HepG2 (cell line): ENCODE results near the gene ZNF513. TPM values are rescaled to one million over a fixed set of nuclear protein-coding genes. Genes with fewer than 3 reads are reported as not detected.

ENCODE experiments used
- ARNT ChIP-seq: fragments of 450-650 bp; IDR thresholded peaks from 2 replicates; pipeline ENCODE4 v1.6.1; 2017
- CREB3 ChIP-seq: sonication (generic); formaldehyde crosslinking; IDR thresholded peaks from 2 replicates; pipeline ENCODE4 v1.5.0; 2020; ENCODE audit warnings: missing genetic modification reagents
- DR1 ChIP-seq: sonication (generic); formaldehyde crosslinking; IDR thresholded peaks from 2 replicates; pipeline ENCODE4 v1.8.0; 2021; ENCODE audit warnings: mild to moderate bottlenecking, missing genetic modification reagents, inconsistent platforms
- ERF ChIP-seq: IDR thresholded peaks from 2 replicates; pipeline ENCODE4 v1.6.1; 2018; ENCODE audit warnings: missing biosample characterization, missing genetic modification reagents
- FOXJ3 ChIP-seq: sonication (generic); formaldehyde crosslinking; IDR thresholded peaks from 2 replicates; pipeline ENCODE4 v1.4.0; 2020; ENCODE audit warnings: missing genetic modification reagents, mild to moderate bottlenecking, borderline replicate concordance
- HBP1 ChIP-seq: IDR thresholded peaks from 2 replicates; pipeline ENCODE4 v1.6.1; 2016; ENCODE audit warnings: low read depth, control low read depth
- JUN ChIP-seq: sonication (generic); formaldehyde crosslinking; IDR thresholded peaks from 2 replicates; pipeline ENCODE4 v1.4.0; 2020; ENCODE audit warnings: mild to moderate bottlenecking, missing genetic modification reagents
- MZF1 ChIP-seq: sonication (generic); formaldehyde crosslinking; IDR thresholded peaks from 2 replicates; pipeline ENCODE4 v1.8.1; 2023; ENCODE audit warnings: mild to moderate bottlenecking, missing genetic modification reagents, borderline replicate concordance
- NFYB ChIP-seq: sonication (generic); formaldehyde crosslinking; IDR thresholded peaks from 2 replicates; pipeline ENCODE4 v1.4.0; 2020; ENCODE audit warnings: missing genetic modification reagents
- RARG ChIP-seq: sonication (generic); formaldehyde crosslinking; IDR thresholded peaks from 2 replicates; pipeline ENCODE4 v1.4.0; 2020; ENCODE audit warnings: low read depth, mild to moderate bottlenecking, missing genetic modification reagents
- SAP130 ChIP-seq: IDR thresholded peaks from 2 replicates; pipeline ENCODE4 v1.6.1; 2016; ENCODE audit warnings: low read depth
- SMAD1 ChIP-seq: sonication (generic); formaldehyde crosslinking; IDR thresholded peaks from 2 replicates; pipeline ENCODE4 v1.4.0; 2020; ENCODE audit warnings: missing genetic modification reagents, low read depth, mild to moderate bottlenecking, borderline replicate concordance
- SOX6 ChIP-seq, 2 experiments: fragments of 450-650 bp in 1 of 2; sonication (generic) in 1 of 2; formaldehyde crosslinking in 1 of 2; IDR thresholded peaks; 2 replicates each; pipeline versions ENCODE4 v1.4.0 to v1.6.1; 2017 to 2020; ENCODE audit warnings: antibody characterized with exemption in 1 of 2, mild to moderate bottlenecking in 1 of 2, missing genetic modification reagents in 1 of 2
- TRIM22 ChIP-seq: fragments of 450-650 bp; IDR thresholded peaks from 2 replicates; pipeline ENCODE4 v1.6.1; 2017
- ZBTB39 ChIP-seq: sonication (generic); formaldehyde crosslinking; IDR thresholded peaks from 2 replicates; pipeline ENCODE4 v1.5.0; 2020; ENCODE audit warnings: missing genetic modification reagents
- ZBTB43 ChIP-seq: sonication (generic); formaldehyde crosslinking; conservative IDR thresholded peaks from 2 replicates; pipeline ENCODE4 v1.4.0; 2020; ENCODE audit warnings: missing genetic modification reagents
- ZNF274 ChIP-seq: sonication (generic); formaldehyde crosslinking; IDR thresholded peaks from 2 replicates; pipeline ENCODE4 v1.5.1; 2020; ENCODE audit warnings: mild to moderate bottlenecking, missing genetic modification reagents
- ZNF34 ChIP-seq: sonication (generic); formaldehyde crosslinking; IDR thresholded peaks from 2 replicates; pipeline ENCODE4 v1.4.0; 2020; ENCODE audit warnings: mild to moderate bottlenecking, missing genetic modification reagents, borderline replicate concordance
- ZSCAN25 ChIP-seq: sonication (generic); formaldehyde crosslinking; IDR thresholded peaks from 2 replicates; pipeline ENCODE4 v1.8.0; 2022; ENCODE audit warnings: mild to moderate bottlenecking, missing genetic modification reagents
- ZSCAN5A ChIP-seq: sonication (generic); formaldehyde crosslinking; IDR thresholded peaks from 2 replicates; pipeline ENCODE4 v1.8.0; 2022; ENCODE audit warnings: mild to moderate bottlenecking, missing genetic modification reagents, borderline replicate concordance
- polyA plus RNA-seq, 8 experiments: library from polyadenylated mRNA; depleted of rRNA in 3 of 8; stranded (reverse) in 7 of 8; unstranded in 1 of 8; fragments of >200 nt; fragmentation: Illumina TruSeq in 4 of 8; extraction: Trizol in 4 of 8; gene quantifications; 2 replicates each; pipeline versions ENCODE4 v1.2.1 to v1.2.3, GENCODE V29; 2011 to 2016; ENCODE audit warnings: low read depth in 4 of 8, missing spikeins in 1 of 8, mixed read lengths in 1 of 8; ENCODE audit not compliant: insufficient read depth in 1 of 8
- total RNA-seq, 5 experiments: library from RNA; depleted of rRNA; stranded (reverse); fragments of >200 nt; fragmentation: Illumina TruSeq; extraction: Trizol; gene quantifications; 2 replicates each; pipeline ENCODE4 v1.2.3, GENCODE V29; 2016; ENCODE audit warnings: low read depth in 1 of 5

ZNF513 gene
- total and polyA plus RNA-seq, 2 of the 13 experiments (the other 11 are each of a cell fraction or from before 2014, with no cell fraction given): 4.9 to 6.3 TPM

GRCh38 chr2:27409321-27410073 lies 29.0 kb upstream of the ZNF513 start, which contains the start of gene PPM1G (continued):
- peak; percentile 65; the same call in 1 of the 2 replicates for TF ChIP-seq JUN (CRISPR knock-in tag)
- TF ChIP-seq SOX6 (IDR thresholded peaks at IDR 0.05): no peak
- TF ChIP-seq SOX6 (CRISPR knock-in tag; IDR thresholded peaks at IDR 0.05): peak; percentile 79
- peak; percentile 88 for TF ChIP-seq DR1 (CRISPR knock-in tag)
- TF ChIP-seq ERF: peak; percentile 79; the same call in 1 of the 2 replicates
- no peak for TF ChIP-seq ZBTB39
- 0 out of 2 replicates have a peak, but pooled peaks have one; percentile 34 for TF ChIP-seq FOXJ3
- TF ChIP-seq ZSCAN25: peak; percentile 81; the same call in 1 of the 2 replicates
- TF ChIP-seq MZF1 (CRISPR knock-in tag): peak; percentile 30; the same call in 1 of the 2 replicates
- TF ChIP-seq NFYB: no peak; the same call in 1 of the 2 replicates
- TF ChIP-seq ZBTB43: peak; percentile 75; the same call in 1 of the 2 replicates
- TF ChIP-seq RARG (CRISPR knock-in tag): peak; percentile 75; the same call in 1 of the 2 replicates
- TF ChIP-seq ARNT: no peak
- TF ChIP-seq ZSCAN5A (CRISPR knock-in tag): peak; percentile 84; the same call in 1 of the 2 replicates
- TF ChIP-seq SMAD1: peak; percentile 95
- peak; percentile 97 for TF ChIP-seq SAP130
- peak; percentile 77; the same call in 1 of the 2 replicates for TF ChIP-seq HBP1 (CRISPR knock-in tag)
- TF ChIP-seq ZNF274 (CRISPR knock-in tag): peak; percentile 85
- no peak for TF ChIP-seq ZNF34 (CRISPR knock-in tag)
- TF ChIP-seq TRIM22: no peak
- peak; percentile 96 for TF ChIP-seq CREB3 (CRISPR knock-in tag)
